ENCODE data around the gene MYH10.

Gene MYH10

GRCh38 chr17:8443756-8444155, 186.8 kb downstream of the MYH10 start:
- Histone ChIP-seq H3K27ac (ENCODE audit: poor library complexity, severe bottlenecking) (no peak overlapping the region), H3K36me3 (ENCODE audit: low read depth) (peaks cover 70% of the 10 kb centered on the region)
- DNase-seq (ENCODE audit: low spot score), result no peak

GRCh38 chr17:8442310-8442709, 188.2 kb downstream of the MYH10 start:
- ATAC-seq (ENCODE audit: low read depth), result no peak

More at GRCh38 chr17:8443756-8444155, 186.8 kb downstream of the MYH10 start:
- ATAC-seq (ENCODE audit: low read depth), result no peak
- no peak for TF ChIP-seq CTCF (IDR thresholded peaks at IDR 0.05; ENCODE audit: poor library complexity, severe bottlenecking)
- H3K27me3 ChIP-seq (ENCODE audit: insufficient read depth, poor library complexity, severe bottlenecking), result no peaks in the 10 kb centered on the region
- H3K4me3 ChIP-seq (ENCODE audit: severe bottlenecking), result no peak overlapping the region
- H3K4me1 ChIP-seq (ENCODE audit: insufficient read depth, poor library complexity, severe bottlenecking), result no peaks in the 10 kb centered on the region
- no peaks in the 10 kb centered on the region for H3K9me3 ChIP-seq (ENCODE audit: severe bottlenecking)

GRCh38 chr17:8441690-8442089, 188.8 kb downstream of the MYH10 start:
- Histone ChIP-seq H3K27me3 (ENCODE audit: insufficient read depth, poor library complexity, severe bottlenecking) (no peaks in the 10 kb centered on the region), H3K36me3 (ENCODE audit: low read depth) (peaks cover 68% of the 10 kb centered on the region), H3K9me3 (ENCODE audit: severe bottlenecking) (no peaks in the 10 kb centered on the region), H3K4me1 (ENCODE audit: insufficient read depth, poor library complexity, severe bottlenecking) (peaks cover 5% of the 10 kb centered on the region), H3K4me3 (ENCODE audit: severe bottlenecking) (no peak overlapping the region), H3K27ac (ENCODE audit: poor library complexity, severe bottlenecking) (no peak overlapping the region)
- TF ChIP-seq CTCF (IDR thresholded peaks at IDR 0.05; ENCODE audit: poor library complexity, severe bottlenecking), result no peak
- DNase-seq (ENCODE audit: low spot score), result no peak
- ATAC-seq (ENCODE audit: low read depth), result no peak

More at GRCh38 chr17:8442310-8442709, 188.2 kb downstream of the MYH10 start:
- no peak for DNase-seq (ENCODE audit: low spot score)
- no peaks in the 10 kb centered on the region for H3K27me3 ChIP-seq (ENCODE audit: insufficient read depth, poor library complexity, severe bottlenecking)
- peaks cover 68% of the 10 kb centered on the region for H3K36me3 ChIP-seq (ENCODE audit: low read depth)
- no peak overlapping the region for H3K4me3 ChIP-seq (ENCODE audit: severe bottlenecking)
- H3K9me3 ChIP-seq (ENCODE audit: severe bottlenecking), result no peaks in the 10 kb centered on the region
- H3K4me1 ChIP-seq (ENCODE audit: insufficient read depth, poor library complexity, severe bottlenecking), result peaks cover 4% of the 10 kb centered on the region
- H3K27ac ChIP-seq (ENCODE audit: poor library complexity, severe bottlenecking), result no peak overlapping the region
- TF ChIP-seq CTCF (IDR thresholded peaks at IDR 0.05; ENCODE audit: poor library complexity, severe bottlenecking), result no peak

GRCh38 chr17:8439681-8440080, 190.8 kb downstream of the MYH10 start:
- H3K9me3 ChIP-seq (ENCODE audit: severe bottlenecking), result no peaks in the 10 kb centered on the region
- no peak overlapping the region for H3K4me3 ChIP-seq (ENCODE audit: severe bottlenecking)
- peaks cover 5% of the 10 kb centered on the region for H3K4me1 ChIP-seq (ENCODE audit: insufficient read depth, poor library complexity, severe bottlenecking)
- H3K27me3 ChIP-seq (ENCODE audit: insufficient read depth, poor library complexity, severe bottlenecking), result no peaks in the 10 kb centered on the region
- no peak overlapping the region for H3K27ac ChIP-seq (ENCODE audit: poor library complexity, severe bottlenecking)
- DNase-seq (ENCODE audit: low spot score) (no peak), ATAC-seq (ENCODE audit: low read depth) (no peak)
- no peak for TF ChIP-seq CTCF (IDR thresholded peaks at IDR 0.05; ENCODE audit: poor library complexity, severe bottlenecking)
- peaks cover 49% of the 10 kb centered on the region for H3K36me3 ChIP-seq (ENCODE audit: low read depth)

- H3K9me3 ChIP-seq (ENCODE audit: severe bottlenecking), result no peaks in the 10 kb centered on the region
- H3K4me1 ChIP-seq (ENCODE audit: insufficient read depth, poor library complexity, severe bottlenecking), result peaks cover 5% of the 10 kb centered on the region
- ATAC-seq (ENCODE audit: low read depth) (no peak), DNase-seq (ENCODE audit: low spot score) (no peak)
- H3K27ac ChIP-seq (ENCODE audit: poor library complexity, severe bottlenecking), result no peak overlapping the region
- no peak for TF ChIP-seq CTCF (IDR thresholded peaks at IDR 0.05; ENCODE audit: poor library complexity, severe bottlenecking)
- H3K4me3 ChIP-seq (ENCODE audit: severe bottlenecking), result no peak overlapping the region
- H3K36me3 ChIP-seq (ENCODE audit: low read depth), result peaks cover 38% of the 10 kb centered on the region
- H3K27me3 ChIP-seq (ENCODE audit: insufficient read depth, poor library complexity, severe bottlenecking), result no peaks in the 10 kb centered on the region
These were observed 192.1 kb downstream of the MYH10 start for GRCh38 chr17:8438441-8438840.

Data from RWPE2 (cell line).